Uterus (tissue), 2 donors: ENCODE data around the gene HOXB7.

Experiments used
- POLR2A ChIP-seq, 2 donors: fragments of 450-650 bp; IDR thresholded peaks; one replicate each; pipeline ENCODE4 v1.6.1; 2016; ENCODE audit warnings: antibody characterized with exemption in 2 of 2, mild to moderate bottlenecking in 1 of 2, moderate library complexity in 1 of 2
- TF ChIP-seq, protein P1 (sequence below), 4 experiments: fragments of 200-600 bp in 2 of 4; fragments of 450-650 bp in 2 of 4; sonication (generic) in 2 of 4; IDR thresholded peaks; one replicate each; pipeline ENCODE4 v1.5.1; 2016 to 2019; ENCODE audit warnings: antibody characterized with exemption in 4 of 4, mild to moderate bottlenecking in 2 of 4, moderate library complexity in 1 of 4

DNA sequence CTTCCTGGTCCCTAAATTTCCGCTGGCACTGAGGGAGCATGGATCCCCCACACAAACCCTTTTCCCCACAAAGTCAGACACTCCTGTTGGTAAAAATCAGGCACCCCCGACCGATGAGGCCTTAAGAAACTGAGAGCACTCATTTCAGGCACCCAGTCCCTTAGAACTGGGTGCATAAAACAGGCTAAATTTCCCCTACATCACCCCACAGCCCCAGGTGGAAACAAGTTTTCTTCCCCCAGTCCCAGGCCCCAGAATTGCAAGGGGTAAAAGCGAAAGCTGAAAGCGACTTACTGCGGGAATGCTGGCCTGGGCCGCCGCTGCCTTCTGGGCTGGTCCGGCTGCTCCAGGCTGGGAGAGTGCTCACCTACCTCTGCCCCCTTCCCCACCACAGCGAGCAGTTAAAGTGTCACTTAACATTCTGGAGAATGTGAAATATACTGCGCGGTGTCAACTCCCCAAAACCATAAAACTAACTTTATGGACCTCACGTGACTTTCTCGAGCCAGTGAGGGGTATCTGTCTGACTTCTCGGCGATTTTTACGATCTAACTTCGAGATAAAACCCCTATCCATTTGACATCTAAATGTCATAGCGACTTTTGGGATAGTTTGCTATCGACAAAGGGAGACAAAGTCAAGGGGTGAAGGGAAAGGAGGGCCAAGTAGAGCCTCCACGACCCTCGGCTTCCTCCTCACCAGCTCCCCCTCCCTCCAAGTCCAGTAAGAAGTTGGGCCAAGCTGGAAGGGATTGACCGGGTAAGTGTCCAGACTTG lies 20.8 kb downstream of the HOXB7 start, which contains the start of gene HOXB3:
- TF ChIP-seq, protein P1, sequence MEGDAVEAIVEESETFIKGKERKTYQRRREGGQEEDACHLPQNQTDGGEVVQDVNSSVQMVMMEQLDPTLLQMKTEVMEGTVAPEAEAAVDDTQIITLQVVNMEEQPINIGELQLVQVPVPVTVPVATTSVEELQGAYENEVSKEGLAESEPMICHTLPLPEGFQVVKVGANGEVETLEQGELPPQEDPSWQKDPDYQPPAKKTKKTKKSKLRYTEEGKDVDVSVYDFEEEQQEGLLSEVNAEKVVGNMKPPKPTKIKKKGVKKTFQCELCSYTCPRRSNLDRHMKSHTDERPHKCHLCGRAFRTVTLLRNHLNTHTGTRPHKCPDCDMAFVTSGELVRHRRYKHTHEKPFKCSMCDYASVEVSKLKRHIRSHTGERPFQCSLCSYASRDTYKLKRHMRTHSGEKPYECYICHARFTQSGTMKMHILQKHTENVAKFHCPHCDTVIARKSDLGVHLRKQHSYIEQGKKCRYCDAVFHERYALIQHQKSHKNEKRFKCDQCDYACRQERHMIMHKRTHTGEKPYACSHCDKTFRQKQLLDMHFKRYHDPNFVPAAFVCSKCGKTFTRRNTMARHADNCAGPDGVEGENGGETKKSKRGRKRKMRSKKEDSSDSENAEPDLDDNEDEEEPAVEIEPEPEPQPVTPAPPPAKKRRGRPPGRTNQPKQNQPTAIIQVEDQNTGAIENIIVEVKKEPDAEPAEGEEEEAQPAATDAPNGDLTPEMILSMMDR (IDR thresholded peaks at IDR 0.05) = no peak
- no peak for TF ChIP-seq POLR2A (IDR thresholded peaks at IDR 0.05)
